ENCODE results near the gene SLC35E1.
"Not testable (repeated sequence)": the region's sequence is repeated elsewhere in the genome, so short reads cannot be mapped to it uniquely, and the experiment has no call there.

Gene SLC35E1

DNA sequence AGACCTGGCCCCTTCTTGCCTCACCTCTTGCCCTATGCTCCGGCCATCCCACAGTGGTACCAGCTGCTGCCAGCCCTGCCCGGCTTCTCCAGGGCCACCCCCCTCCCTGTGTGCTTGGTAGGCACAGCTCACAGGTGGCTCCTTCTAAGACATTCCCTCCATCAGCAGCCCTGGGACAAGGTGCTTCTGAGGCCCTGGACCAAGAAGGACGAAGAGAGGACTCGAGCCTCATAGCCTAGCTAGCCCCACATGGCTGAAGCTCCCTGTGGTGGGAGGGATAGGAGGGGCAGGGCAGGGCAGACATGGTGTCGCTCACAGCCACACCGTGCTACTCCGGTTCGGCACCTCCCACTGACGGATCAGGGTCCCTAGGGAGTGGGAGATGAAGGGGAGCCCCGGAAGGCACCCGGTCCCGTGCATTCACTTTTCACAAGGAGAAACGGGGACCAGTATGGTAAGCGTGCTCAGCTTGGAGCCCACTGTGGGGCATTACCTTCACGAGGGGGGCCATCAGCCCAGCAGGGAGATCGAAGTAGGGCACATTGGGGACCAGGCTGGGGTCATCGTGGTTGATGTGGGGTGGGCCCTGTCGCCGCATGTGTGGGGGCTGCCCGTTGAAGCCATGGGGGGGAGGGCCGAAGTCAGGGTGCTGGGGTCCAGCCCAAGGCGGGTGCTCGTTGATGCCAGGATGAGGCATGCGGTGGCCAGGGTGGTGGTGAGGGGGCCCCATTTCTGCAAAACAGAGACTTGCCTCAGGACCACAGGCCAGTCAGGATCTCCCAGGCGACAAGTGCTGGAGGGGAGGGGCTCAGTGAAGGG lies 49.4 kb downstream of the SLC35E1 start:
- DNase-seq (ENCODE audit: low spot score): no peak

DNA sequence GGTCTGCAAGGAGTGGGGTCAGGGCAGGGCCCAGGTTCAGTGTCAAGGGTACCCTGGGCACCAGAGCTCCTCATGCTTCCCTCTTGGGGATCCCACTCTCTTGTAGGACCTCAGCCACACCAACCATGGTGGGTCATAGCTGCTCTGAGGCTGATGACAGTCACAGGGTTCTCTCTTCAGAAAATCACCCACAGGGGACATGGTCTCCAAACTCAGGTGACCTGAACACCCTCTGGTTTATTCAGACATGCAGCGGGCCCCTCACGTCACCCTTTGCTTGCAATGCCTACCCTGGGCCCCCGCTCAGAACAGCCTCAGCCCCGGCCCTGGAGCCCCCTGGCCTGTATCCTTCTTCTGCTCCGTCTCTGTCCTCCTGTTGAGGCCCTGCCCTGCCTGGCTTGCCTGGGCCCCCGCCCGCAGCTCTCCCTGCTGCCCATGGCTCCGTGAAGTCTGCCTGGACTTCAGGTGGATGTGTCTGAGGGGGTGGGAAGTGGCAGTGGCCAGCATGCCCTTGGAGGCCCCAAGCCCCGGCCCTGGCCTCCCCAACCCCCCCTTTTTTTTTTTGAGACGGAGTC lies 50.4 kb downstream of the SLC35E1 start:
- DNase-seq (ENCODE audit: low spot score): no peak

DNA sequence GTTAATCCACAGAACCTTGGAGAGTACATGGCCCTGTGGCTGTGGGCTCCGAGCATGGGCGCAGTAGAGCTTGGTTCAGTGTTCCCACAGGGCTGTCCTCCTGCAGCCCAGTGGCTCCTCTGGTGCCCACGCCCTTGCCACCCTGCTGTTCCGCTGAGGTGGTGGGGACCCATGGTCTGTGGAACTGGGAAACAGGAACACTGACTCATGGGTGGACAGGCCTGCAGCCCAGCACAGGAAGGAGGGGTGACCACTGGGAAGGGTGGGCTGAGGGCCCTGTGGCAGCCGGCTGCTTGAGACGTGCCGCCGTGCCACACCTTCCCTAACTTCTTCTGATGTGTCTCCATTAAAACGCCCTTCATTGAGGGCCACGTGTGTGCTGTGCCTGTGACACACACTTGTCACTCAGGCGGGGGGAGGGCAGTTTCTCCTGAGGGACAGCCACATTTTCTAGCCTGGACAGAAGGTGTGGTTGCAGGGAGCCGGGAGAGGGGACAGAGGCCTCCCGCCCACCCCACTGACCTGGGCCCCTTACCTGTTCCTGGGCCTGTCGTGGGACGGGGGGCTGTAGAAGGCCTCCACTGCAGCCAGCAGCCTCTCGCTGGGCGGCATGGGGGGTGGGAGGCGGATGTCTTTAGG lies 51.1 kb downstream of the SLC35E1 start:
- DNase-seq (ENCODE audit: low spot score): no peak

- DNase-seq (ENCODE audit: low spot score): no peak
These were observed 51.9 kb downstream of the SLC35E1 start for GRCh38 chr19:16520074-16520973.

- DNase-seq (ENCODE audit: low spot score): no peak
These were observed 53.0 kb downstream of the SLC35E1 start for GRCh38 chr19:16519230-16519687.

- no peak for DNase-seq (ENCODE audit: low spot score)
These were observed 53.6 kb downstream of the SLC35E1 start for GRCh38 chr19:16518483-16519229.

DNA sequence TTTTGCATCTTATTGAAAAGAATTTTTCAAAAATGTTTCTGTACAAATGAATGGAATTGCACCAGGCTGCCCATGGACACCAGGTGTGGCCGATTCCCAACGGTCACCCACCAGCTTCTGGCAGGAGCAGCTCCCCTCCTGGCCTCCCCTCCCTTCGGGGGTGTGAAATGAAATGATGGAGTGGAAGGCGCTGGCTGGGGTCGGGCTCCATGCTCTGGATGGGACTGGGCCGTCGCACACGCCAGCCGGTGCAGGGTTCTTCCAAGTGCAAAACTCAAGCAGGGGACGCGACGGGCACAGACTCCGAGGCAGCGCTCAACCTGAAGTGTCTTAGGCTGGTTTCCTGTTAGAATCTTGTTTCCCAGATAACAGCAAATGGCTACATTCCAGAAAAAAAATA lies 54.2 kb downstream of the SLC35E1 start:
- no peak for DNase-seq (ENCODE audit: low spot score)

GRCh38 chr19:16516923-16517610 lies 55.1 kb downstream of the SLC35E1 start:
- no peak for DNase-seq (ENCODE audit: low spot score)

DNA sequence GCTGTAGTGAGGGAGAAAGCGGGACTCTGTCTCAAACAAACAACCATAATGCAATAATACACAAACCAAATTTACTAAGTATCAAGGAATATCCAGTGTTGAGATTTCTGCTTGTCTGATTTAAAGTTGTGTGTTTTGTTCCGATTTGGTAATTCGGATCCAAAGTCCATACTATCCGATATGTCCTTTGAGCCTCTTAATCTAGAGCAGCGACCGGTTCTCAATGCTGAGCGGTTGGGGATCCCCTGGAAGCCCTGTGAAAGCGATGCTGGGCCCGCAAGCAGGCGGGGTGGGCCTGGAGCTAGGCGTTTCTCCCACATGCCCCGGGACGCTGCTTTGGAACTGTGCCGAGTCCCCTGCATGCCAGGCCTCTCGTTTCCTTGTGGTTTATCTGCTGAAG lies 55.8 kb downstream of the SLC35E1 start:
- DNase-seq (ENCODE audit: low spot score): no peak

DNA sequence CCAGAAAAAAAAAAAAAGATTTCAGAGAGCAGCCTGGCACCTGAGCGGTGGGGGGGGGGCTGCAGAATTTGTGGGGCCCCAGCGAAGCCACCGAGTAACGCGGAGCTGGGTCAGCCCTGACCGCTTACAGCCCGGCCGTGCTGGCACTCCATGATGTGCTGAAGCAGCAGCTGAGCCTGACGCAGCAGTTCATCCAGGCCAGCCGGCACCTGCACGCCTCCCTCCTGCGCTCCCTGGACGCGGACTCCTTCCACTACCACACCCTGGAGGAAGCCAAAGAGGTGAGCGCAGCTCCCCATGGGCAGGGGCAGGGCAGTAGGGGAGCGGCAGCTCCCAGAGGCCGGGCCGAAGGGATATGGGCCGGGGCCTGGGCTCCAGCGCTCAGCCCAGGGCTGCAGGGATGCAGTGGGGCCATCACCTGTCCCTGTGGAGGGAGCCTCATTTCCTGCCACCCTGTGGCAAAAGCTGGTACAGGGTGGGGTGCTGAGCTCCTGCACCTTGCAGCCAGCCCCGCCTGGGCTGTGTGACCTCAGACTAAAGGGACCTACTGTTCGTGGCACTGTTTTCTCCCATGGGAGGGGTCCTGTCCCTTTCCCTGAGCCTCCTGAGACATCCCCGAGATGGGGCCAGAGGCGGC lies 57.7 kb downstream of the SLC35E1 start:
- DNase-seq (ENCODE audit: low spot score): no peak

GRCh38 chr19:16512611-16513010 lies 59.6 kb downstream of the SLC35E1 start:
- DNase-seq (ENCODE audit: low spot score): not testable (repeated sequence)

GRCh38 chr19:16509141-16510061 lies 62.8 kb downstream of the SLC35E1 start:
- DNase-seq (ENCODE audit: low spot score): no peak

DNA sequence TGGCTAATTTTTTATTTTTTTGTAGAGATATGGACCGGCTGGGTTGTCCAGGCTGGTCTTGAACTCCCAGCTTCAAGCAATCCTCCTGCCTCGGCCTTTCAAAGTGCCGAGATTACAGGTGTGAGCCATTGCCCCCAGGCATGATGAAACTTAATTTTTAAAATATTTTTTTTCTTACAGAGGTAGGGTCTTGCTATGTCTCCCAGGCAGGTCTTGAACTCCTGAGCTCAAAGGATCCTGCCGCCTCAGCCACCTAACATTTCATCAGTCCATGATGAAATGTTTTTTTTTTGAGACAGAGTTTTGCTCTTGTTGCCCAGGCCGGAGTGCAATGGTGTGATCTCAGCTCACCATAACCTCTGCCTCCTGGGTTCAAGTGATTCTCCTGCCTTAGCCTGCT lies 63.7 kb downstream of the SLC35E1 start:
- no peak for DNase-seq (ENCODE audit: low spot score)

DNA sequence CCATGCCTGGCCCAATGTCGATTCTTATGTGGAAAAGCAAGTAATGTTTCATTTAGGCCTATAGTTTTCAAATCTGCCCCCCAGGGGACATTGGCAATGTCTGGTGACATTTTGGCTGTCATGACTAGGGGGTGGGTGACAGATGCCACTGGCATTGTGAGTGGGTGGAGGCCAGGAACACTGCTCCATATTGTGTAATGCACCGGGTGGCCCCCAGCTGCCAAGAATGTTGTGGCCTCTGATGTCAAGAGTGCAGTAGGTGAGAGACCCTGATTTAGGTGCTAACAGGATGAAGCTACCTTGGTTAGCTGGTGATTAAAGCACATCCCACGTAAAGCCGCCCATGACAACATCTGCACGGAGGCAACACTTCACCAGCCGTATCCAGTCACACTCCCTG lies 65.3 kb downstream of the SLC35E1 start:
- no peak for DNase-seq (ENCODE audit: low spot score)

DNA sequence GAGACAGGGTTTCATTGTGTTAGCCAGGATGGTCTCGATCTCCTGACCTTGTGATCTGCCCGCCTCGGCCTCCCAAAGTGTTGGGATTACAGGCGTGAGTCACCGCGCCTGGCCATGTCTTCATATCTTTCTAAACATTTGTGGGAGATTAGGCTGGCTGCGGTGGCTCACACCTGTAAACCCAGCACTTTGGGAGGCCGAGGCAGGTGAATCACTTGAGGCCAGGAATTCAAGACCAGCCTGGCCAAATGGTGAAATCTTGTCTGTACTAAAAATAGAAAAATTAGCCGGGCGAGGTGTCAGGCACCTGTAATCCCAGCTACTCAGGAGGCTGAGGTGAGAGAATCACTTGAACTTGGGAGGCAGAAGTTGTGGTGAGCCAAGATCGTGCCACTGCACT lies 66.1 kb downstream of the SLC35E1 start:
- not testable (repeated sequence) for DNase-seq (ENCODE audit: low spot score)

DNA sequence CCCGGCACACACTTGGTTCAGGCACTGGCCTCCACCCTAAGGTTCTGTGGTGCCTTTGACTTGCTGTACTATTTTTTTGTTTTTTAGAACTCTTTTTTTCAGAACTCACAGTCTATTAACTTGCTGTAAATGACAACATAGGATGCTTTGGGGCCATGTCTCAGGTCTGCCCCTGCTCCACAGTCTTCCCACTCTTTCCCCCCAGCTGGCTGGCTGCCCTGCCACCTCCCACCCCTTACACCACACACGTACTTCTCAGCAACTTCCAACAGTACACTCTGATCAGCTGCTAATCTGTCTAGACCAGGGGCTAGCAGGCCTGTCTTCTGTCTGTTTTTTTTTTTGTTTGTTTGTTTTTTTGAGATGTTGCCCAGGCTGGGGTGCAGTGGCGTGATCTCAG lies 67.9 kb downstream of the SLC35E1 start:
- DNase-seq (ENCODE audit: low spot score): no peak

All from hepatic stellate cell (primary cell).